Stimulated activated CD4-positive, alpha-beta T cell treated with anti-CD3 and anti-CD28 coated beads, Interleukin-15, amount 100 ng/mL, for 24 hours (primary cell): Measurements from ENCODE around the gene PDXK.
"Not testable (repeated sequence)": the region's sequence is repeated elsewhere in the genome, so short reads cannot be mapped to it uniquely, and the experiment has no call there.

ENCODE experiments used
- DNase-seq: peaks from one replicate; pipeline ENCODE4 v3.0.0-alpha.2; 2020

Gene PDXK

GRCh38 chr21:43697758-43698643 is 20.9 kb upstream of the PDXK start:
- DNase-seq, result no peak

- DNase-seq, result not testable (repeated sequence)
These were observed 19.5 kb upstream of the PDXK start for GRCh38 chr21:43699492-43699777.

- no peak for DNase-seq
These were observed 18.9 kb upstream of the PDXK start for GRCh38 chr21:43699933-43700599.

- DNase-seq, result no peak
These were observed 16.8 kb upstream of the PDXK start for GRCh38 chr21:43701936-43702784.

GRCh38 chr21:43702785-43703034 is 16.2 kb upstream of the PDXK start:
- no peak for DNase-seq

GRCh38 chr21:43703035-43703880 is 15.7 kb upstream of the PDXK start:
- peak; percentile 46 for DNase-seq

- DNase-seq, result no peak
These were observed 11.5 kb upstream of the PDXK start for GRCh38 chr21:43707462-43707861.

GRCh38 chr21:43708745-43709381 is 10.1 kb upstream of the PDXK start:
- no peak for DNase-seq

GRCh38 chr21:43712268-43712942 is 6.5 kb upstream of the PDXK start:
- DNase-seq, result no peak

GRCh38 chr21:43713123-43713522 is 5.8 kb upstream of the PDXK start:
- not testable (repeated sequence) for DNase-seq

- no peak for DNase-seq
These were observed 2.4 kb upstream of the PDXK start for GRCh38 chr21:43716376-43717165.

- DNase-seq, result no peak
These were observed 1.6 kb upstream of the PDXK start for GRCh38 chr21:43717166-43717853.

GRCh38 chr21:43717967-43718871 is 710 bp upstream of the PDXK start:
- peak; percentile 26 for DNase-seq

- DNase-seq, result peak; percentile 45
These were observed 1.0 kb downstream of the PDXK start for GRCh38 chr21:43719748-43720538.

- no peak for DNase-seq
These were observed 1.7 kb downstream of the PDXK start for GRCh38 chr21:43720539-43721166.

- DNase-seq, result no peak
These were observed 2.3 kb downstream of the PDXK start for GRCh38 chr21:43721206-43721605.

GRCh38 chr21:43721939-43722338 is 3.0 kb downstream of the PDXK start:
- no peak for DNase-seq

- no peak for DNase-seq
These were observed 4.7 kb downstream of the PDXK start for GRCh38 chr21:43723648-43724047.
